ENCODE data around the gene HTRA1.
A peak's percentile ranks its signal among the peaks of the same experiment; 100 is the strongest.

GRCh38 chr10:122525788-122526187 is 64.4 kb downstream of the HTRA1 start:
- peak in 1 of 4 experiments; percentile 31 for TF ChIP-seq CTCF (IDR thresholded peaks at IDR 0.05)
- TF ChIP-seq POLR2AphosphoS5 (IDR thresholded peaks at IDR 0.05) = no peak
- TF ChIP-seq POLR2A (IDR thresholded peaks at IDR 0.05) = no peak
- no peak for TF ChIP-seq EP300 (IDR thresholded peaks at IDR 0.05)

All from sigmoid colon (tissue), 4 donors.